ENCODE results near the gene CPED1.
"Not testable (repeated sequence)": the region's sequence is repeated elsewhere in the genome, so short reads cannot be mapped to it uniquely, and the experiment has no call there.

Gene CPED1

DNA sequence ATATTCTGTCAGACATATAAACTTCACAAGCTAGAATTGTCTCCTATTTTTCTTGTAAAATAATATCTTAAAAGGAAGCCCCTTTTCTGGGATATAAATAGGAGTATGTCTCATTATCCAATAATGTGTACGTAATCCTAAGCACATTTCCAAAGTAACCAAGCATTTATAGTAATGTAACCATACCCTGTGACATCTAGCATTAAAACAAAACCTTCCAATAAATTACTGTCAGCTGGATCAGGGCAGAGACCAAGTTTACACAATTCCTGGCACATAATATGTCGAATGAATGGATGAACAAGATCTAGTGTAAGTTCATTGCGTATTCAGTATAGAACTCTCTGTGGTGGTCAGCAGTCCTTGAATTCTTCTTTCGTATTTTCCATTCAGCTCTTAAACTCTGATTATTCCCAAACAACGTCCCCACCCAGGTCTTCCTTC, 14.3 kb downstream of the CPED1 start:
- H3K27ac ChIP-seq = no peak overlapping the region
- TF ChIP-seq, protein P1, sequence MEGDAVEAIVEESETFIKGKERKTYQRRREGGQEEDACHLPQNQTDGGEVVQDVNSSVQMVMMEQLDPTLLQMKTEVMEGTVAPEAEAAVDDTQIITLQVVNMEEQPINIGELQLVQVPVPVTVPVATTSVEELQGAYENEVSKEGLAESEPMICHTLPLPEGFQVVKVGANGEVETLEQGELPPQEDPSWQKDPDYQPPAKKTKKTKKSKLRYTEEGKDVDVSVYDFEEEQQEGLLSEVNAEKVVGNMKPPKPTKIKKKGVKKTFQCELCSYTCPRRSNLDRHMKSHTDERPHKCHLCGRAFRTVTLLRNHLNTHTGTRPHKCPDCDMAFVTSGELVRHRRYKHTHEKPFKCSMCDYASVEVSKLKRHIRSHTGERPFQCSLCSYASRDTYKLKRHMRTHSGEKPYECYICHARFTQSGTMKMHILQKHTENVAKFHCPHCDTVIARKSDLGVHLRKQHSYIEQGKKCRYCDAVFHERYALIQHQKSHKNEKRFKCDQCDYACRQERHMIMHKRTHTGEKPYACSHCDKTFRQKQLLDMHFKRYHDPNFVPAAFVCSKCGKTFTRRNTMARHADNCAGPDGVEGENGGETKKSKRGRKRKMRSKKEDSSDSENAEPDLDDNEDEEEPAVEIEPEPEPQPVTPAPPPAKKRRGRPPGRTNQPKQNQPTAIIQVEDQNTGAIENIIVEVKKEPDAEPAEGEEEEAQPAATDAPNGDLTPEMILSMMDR (conservative IDR thresholded peaks at IDR 0.05) = no peak
- TF ChIP-seq ZFX (IDR thresholded peaks at IDR 0.05) = no peak

DNA sequence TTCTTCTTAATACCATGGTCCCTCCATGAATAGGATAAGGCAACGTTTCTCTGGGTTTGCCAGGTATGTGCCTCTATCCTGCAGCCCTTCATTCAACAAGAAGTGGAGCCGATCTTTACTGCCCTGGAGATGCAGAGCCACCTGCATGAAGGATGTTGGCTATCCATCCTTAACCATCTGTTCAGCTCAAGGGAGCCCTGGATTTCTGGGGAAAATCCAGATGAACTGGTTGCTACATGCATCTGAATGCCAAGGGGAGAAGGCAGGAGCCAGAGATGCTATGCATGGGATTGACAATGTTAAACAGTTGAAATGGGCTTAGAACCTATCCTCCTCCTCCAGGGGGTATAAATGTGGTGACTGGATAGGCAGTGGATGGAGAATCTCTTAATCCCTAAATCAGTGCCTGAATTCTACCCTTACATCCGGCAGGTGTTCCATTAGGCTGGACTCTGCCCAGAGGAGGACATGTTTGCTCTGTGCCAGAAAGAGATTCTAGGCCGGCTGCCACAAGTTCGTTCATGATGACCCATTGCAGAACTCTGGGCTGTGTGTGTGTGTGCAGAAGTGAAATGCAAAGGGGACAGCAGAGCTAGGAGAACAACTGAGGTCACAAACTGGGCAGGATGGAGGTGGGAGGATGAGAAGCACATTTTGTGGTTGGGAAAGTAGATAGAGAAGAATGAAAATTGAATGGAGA, 15.6 kb downstream of the CPED1 start:
- no peak for TF ChIP-seq ZFX (IDR thresholded peaks at IDR 0.05)
- TF ChIP-seq, protein P1 (conservative IDR thresholded peaks at IDR 0.05) = no peak
- no peak overlapping the region for H3K27ac ChIP-seq

DNA sequence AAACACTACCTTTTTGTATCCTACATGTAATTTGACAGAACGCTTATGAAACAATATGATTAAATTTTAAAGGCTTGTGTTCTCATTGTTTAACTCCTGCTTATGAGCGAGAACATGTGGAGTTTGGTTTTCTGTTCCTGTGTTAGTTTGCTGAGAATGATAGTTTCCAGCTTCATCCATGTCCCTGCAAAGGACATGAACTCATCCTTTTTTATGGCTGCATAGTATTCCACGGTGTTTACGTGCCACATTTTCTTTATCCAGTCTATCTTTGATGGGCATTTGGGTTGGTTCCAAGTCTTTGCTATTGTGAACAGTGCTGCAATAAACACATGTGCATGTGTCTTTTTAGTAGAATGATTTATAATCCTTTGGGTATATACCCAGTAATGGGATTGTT, 16.5 kb downstream of the CPED1 start:
- H3K27ac ChIP-seq = not testable (repeated sequence)

DNA sequence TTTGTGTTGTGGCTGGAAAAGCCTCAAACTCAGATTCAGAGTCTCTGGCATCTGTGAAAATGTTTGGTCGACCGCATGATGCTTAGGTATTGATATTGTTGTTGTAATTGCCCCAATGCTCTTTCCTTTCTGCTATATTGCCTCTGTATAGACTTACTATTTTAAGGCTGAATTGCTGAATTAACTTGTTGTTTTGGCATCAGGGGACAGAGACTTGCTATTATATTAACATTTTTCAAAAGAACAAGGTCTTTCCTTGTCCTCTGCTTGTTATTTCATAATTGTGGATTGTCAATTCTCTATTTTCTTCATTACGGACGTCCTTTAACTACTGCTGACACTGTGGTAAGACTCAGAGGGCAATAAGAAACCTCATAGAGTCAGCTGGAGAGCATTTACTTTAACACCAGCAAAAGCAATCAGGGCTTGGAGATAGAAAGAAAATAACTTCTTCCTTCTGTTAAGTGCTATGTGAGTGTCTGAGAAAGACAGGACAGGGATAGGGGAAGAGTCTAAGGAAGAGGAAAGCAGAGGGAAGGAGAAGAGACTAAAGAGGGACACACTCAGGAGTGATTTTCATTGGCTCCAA, 17.6 kb downstream of the CPED1 start:
- TF ChIP-seq ZFX (IDR thresholded peaks at IDR 0.05) = no peak
- TF ChIP-seq, protein P1 (conservative IDR thresholded peaks at IDR 0.05) = no peak
- H3K27ac ChIP-seq = no peak overlapping the region

DNA sequence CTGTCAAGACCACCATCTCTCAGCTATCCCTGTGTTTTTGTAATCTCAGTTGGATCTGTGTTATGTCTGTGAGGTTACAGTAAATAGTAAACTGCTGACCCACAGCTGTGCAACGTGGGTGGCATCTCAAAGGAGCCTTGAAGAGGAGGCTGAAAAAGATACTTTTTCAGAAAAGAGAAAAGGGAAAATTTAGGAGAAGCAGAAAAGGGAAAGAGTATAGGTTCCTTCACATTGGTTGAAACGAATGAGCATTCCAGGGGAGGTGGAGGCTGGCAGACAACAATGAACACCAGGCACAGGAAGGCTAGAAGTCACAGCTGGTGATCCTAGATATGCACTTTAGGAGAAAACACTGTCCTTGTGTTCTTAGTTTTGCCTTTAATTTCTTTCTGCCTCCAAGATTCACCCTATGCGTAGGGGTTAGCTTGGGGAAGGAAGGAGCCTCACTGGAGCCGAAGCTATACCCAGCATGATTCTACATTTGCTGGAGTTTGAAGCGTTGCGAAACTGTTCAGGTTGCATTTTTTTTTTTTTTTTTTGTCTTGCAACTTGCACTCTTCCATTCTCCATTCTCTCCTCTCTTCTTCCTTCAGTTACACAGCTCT, 18.3 kb downstream of the CPED1 start:
- no peak overlapping the region for H3K27ac ChIP-seq
- TF ChIP-seq, protein P1 (conservative IDR thresholded peaks at IDR 0.05) = no peak
- no peak for TF ChIP-seq ZFX (IDR thresholded peaks at IDR 0.05)

DNA sequence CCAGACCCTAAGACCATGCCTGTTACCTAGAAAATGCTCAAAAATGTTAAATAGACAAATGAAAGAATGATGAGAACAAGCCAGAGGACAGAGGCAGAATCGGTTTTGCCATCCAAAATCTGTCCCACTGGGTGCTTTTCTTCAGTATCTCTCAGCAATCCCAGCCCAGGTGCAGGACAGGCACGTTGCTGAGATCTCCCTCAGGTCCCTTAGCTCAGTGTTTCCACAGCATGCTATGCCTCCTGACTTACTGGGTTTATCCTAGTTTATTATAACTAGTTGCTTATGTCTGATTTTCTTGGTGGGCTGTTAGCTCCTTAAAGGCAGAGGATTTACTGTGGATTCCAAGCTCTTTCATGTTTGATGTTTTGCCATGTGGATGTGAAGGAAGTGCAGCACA, 20.3 kb downstream of the CPED1 start:
- no peak overlapping the region for H3K27ac ChIP-seq
- TF ChIP-seq ZFX (IDR thresholded peaks at IDR 0.05) = no peak
- TF ChIP-seq, protein P1 (conservative IDR thresholded peaks at IDR 0.05) = no peak

DNA sequence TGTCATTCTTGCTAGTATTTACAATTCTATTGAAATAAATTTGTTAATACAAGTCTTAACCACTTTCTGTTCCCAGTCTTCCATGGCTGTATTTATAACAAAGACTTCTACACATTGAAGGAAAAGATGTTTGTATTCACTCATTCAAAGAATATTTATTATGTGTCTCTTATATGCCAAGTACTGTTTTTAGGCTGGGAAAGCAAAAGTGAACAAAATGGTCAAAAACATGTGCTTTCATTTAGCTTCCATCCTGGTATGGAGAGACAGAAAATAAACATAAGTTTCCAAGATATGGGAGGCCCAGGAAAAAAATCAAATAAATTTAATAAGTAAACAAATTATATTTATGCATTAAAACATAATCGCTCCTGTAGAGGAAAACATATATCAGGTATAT, 22.9 kb downstream of the CPED1 start:
- no peak for TF ChIP-seq ZFX (IDR thresholded peaks at IDR 0.05)
- TF ChIP-seq, protein P1 (conservative IDR thresholded peaks at IDR 0.05) = no peak
- no peak overlapping the region for H3K27ac ChIP-seq

Data from C4-2B (cell line).